22Rv1 (cell line): ENCODE results near the gene GTPBP2.
"Not testable (repeated sequence)": the region's sequence is repeated elsewhere in the genome, so short reads cannot be mapped to it uniquely, and the experiment has no call there.

ENCODE experiments used
- H3K27ac ChIP-seq: fragments of 450-650 bp; 2 replicates; pipeline ENCODE4 v1.5.1; 2017
- CTCF ChIP-seq: fragments of 450-650 bp; IDR thresholded peaks from 2 replicates; pipeline ENCODE4 v1.5.1; 2017; ENCODE audit warnings: mild to moderate bottlenecking
- ZFX ChIP-seq: fragments of 450-650 bp; IDR thresholded peaks from 2 replicates; pipeline ENCODE4 v1.6.1; 2017; ENCODE audit warnings: antibody characterized with exemption, borderline replicate concordance

Gene GTPBP2

GRCh38 chr6:43606019-43606418 is 23.0 kb downstream of the GTPBP2 start:
- TF ChIP-seq ZFX (no peak), CTCF (no peak)
- no peak overlapping the region for H3K27ac ChIP-seq

GRCh38 chr6:43604174-43604573 is 24.9 kb downstream of the GTPBP2 start:
- H3K27ac ChIP-seq = no peak overlapping the region
- TF ChIP-seq ZFX = no peak
- TF ChIP-seq CTCF = no peak

GRCh38 chr6:43600595-43600994 is 28.5 kb downstream of the GTPBP2 start:
- no peak overlapping the region for H3K27ac ChIP-seq
- TF ChIP-seq CTCF (no peak), ZFX (no peak)

GRCh38 chr6:43593938-43594337 is 35.1 kb downstream of the GTPBP2 start:
- no peak for TF ChIP-seq CTCF

GRCh38 chr6:43589564-43589963 is 39.5 kb downstream of the GTPBP2 start:
- not testable (repeated sequence) for H3K27ac ChIP-seq

More at GRCh38 chr6:43593938-43594337, 35.1 kb downstream of the GTPBP2 start:
- H3K27ac ChIP-seq = no peak overlapping the region

GRCh38 chr6:43588194-43588593 is 40.9 kb downstream of the GTPBP2 start:
- H3K27ac ChIP-seq = no peak overlapping the region
- TF ChIP-seq ZFX = no peak
- no peak for TF ChIP-seq CTCF

- H3K27ac ChIP-seq = no peak overlapping the region
- no peak for TF ChIP-seq CTCF
- no peak for TF ChIP-seq ZFX
Observed at GRCh38 chr6:43584892-43585570, 44.0 kb downstream of the GTPBP2 start.

GRCh38 chr6:43582911-43583310 is 46.2 kb downstream of the GTPBP2 start:
- H3K27ac ChIP-seq = no peak overlapping the region
- no peak for TF ChIP-seq CTCF
- no peak for TF ChIP-seq ZFX
